ENCODE results near the gene SERPINA6. TPM values are rescaled to one million over a fixed set of nuclear protein-coding genes. Genes with fewer than 3 reads are reported as not detected.
"Not testable (repeated sequence)": the region's sequence is repeated elsewhere in the genome, so short reads cannot be mapped to it uniquely, and the experiment has no call there.

SERPINA6 gene
- total RNA-seq (2014; rRNA removed) = not detected in 2 replicates
- not detected for polyA plus RNA-seq (2012)

GRCh38 chr14:94322648-94323570 lies at the start of gene SERPINA6:
TSS of gene SERPINA6 (minus strand) at chr14:94323336. CDS start at chr14:94314648, 8,688 bp downstream.
- peak; percentile 29 for DNase-seq (ENCODE audit: low read depth)

GRCh38 chr14:94372021-94372605 lies 49.0 kb upstream of the SERPINA6 start:
- DNase-seq (ENCODE audit: low read depth) = no peak

GRCh38 chr14:94370524-94370910 lies 47.4 kb upstream of the SERPINA6 start:
- no peak for DNase-seq (ENCODE audit: low read depth)

- not testable (repeated sequence) for DNase-seq (ENCODE audit: low read depth)
Observed at GRCh38 chr14:94369766-94370523, 46.8 kb upstream of the SERPINA6 start.

GRCh38 chr14:94368956-94369355 lies 45.8 kb upstream of the SERPINA6 start:
- no peak for DNase-seq (ENCODE audit: low read depth)

- DNase-seq (ENCODE audit: low read depth) = no peak
Observed at GRCh38 chr14:94368243-94368590, 45.1 kb upstream of the SERPINA6 start.

GRCh38 chr14:94367347-94368242 lies 44.5 kb upstream of the SERPINA6 start:
- DNase-seq (ENCODE audit: low read depth) = no peak

GRCh38 chr14:94366146-94366915 lies 43.2 kb upstream of the SERPINA6 start, which contains the start of gene SERPINA2:
TSS of gene SERPINA2 (minus strand) at chr14:94366698.
- DNase-seq (ENCODE audit: low read depth) = no peak

- no peak for DNase-seq (ENCODE audit: low read depth)
Observed at GRCh38 chr14:94365624-94366023, 42.5 kb upstream of the SERPINA6 start.

- no peak for DNase-seq (ENCODE audit: low read depth)
Observed at GRCh38 chr14:94364964-94365363, 41.8 kb upstream of the SERPINA6 start.

- DNase-seq (ENCODE audit: low read depth) = no peak
Observed at GRCh38 chr14:94364037-94364436, 40.9 kb upstream of the SERPINA6 start.

- no peak for DNase-seq (ENCODE audit: low read depth)
Observed at GRCh38 chr14:94363151-94363624, 40.1 kb upstream of the SERPINA6 start.

- DNase-seq (ENCODE audit: low read depth) = no peak
Observed at GRCh38 chr14:94362614-94363133, 39.5 kb upstream of the SERPINA6 start.

- DNase-seq (ENCODE audit: low read depth) = no peak
Observed at GRCh38 chr14:94361682-94362081, 38.5 kb upstream of the SERPINA6 start.

- no peak for DNase-seq (ENCODE audit: low read depth)
Observed at GRCh38 chr14:94360945-94361565, 37.9 kb upstream of the SERPINA6 start.

GRCh38 chr14:94357166-94357565 lies 34.0 kb upstream of the SERPINA6 start:
- DNase-seq (ENCODE audit: low read depth) = no peak

- no peak for DNase-seq (ENCODE audit: low read depth)
Observed at GRCh38 chr14:94356379-94357056, 33.4 kb upstream of the SERPINA6 start.

GRCh38 chr14:94355191-94355794 lies 32.2 kb upstream of the SERPINA6 start:
- DNase-seq (ENCODE audit: low read depth) = peak; percentile 41

All from LHCN-M2 (cell line).